ENCODE results near the gene PSMD13. TPM values are rescaled to one million over a fixed set of nuclear protein-coding genes. Genes with fewer than 3 reads are reported as not detected.

PSMD13 gene
- total RNA-seq, 1 experiment from 2014 or later: 92.7 TPM

DNA sequence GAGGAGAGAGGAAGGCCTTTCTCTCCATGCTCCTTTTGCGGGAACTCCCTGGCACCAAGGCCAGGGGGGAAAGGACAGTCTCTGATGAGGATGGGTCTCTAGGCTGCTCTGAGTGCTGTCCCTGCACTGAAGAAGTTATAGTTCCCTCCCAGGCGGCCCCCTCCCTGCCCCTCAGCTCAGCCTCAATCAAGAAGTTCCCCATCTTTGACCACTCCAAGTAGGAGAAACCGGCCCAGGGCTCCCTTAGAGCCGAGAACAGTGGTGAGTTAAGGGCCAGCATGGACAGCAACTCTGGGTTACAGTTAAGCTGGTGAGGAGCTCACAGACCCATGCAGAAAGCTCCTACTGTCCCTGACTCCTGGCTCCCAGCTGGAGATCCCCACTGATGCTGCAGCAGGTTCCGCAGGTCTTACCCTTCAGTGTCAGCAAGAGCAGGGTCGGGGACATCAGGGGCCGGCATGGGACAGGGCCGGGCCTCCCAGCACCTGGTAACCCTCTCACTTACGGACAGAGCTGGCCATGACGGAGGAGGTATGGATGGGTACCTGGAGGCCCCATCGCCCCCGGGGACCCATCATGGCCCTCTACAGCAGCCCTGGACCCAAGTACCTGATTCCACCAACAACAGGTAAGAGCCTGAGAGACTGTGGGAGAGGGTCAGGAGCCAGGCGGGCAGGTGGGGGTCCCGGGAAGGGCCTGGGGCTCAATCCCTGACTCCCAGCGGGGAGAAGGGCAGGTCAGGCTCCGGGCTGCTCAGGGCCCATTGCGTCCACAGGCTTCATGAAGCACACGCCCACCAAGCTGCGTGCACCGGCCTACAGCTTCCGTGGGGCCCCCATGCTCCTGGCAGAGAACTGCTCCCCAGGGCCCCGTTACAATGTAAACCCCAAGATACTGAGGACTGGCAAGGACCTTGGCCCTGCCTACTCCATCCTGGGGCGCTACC, 39.7 kb upstream of the PSMD13 start:
- H3K9me2 ChIP-seq (replicated peaks; ENCODE audit: insufficient read depth, low read length): no peaks in the 10 kb centered on the region
- no peaks in the 10 kb centered on the region for H3K36me3 ChIP-seq (ENCODE audit: insufficient read depth, low read length)
- H3K27ac ChIP-seq (ENCODE audit: low read length): no peak overlapping the region
- no peaks in the 10 kb centered on the region for H3K27me3 ChIP-seq (ENCODE audit: low read length)
- H3K4me1 ChIP-seq (ENCODE audit: low read length): no peaks in the 10 kb centered on the region
- H3K79me2 ChIP-seq (ENCODE audit: low read length): no peaks in the 10 kb centered on the region
- no peaks in the 10 kb centered on the region for H3K9me3 ChIP-seq (ENCODE audit: low read length)
- H2AFZ ChIP-seq (ENCODE audit: low read length): no peak overlapping the region
- H4K20me1 ChIP-seq (ENCODE audit: insufficient read depth, low read depth, low read length): no peaks in the 10 kb centered on the region
- no peak for DNase-seq
- H3K4me3 ChIP-seq (ENCODE audit: low read length): no peak overlapping the region
- H3K4me2 ChIP-seq (ENCODE audit: low read depth, low read length, poor library complexity, severe bottlenecking): no peak overlapping the region
- H3K9ac ChIP-seq (ENCODE audit: low read length): no peak overlapping the region

GRCh38 chr11:197741-198235, 39.0 kb upstream of the PSMD13 start:
- no peak for DNase-seq
- no peaks in the 10 kb centered on the region for H3K9me3 ChIP-seq (ENCODE audit: low read length)
- H3K9ac ChIP-seq (ENCODE audit: low read length): no peak overlapping the region
- no peak overlapping the region for H2AFZ ChIP-seq (ENCODE audit: low read length)
- no peaks in the 10 kb centered on the region for H3K36me3 ChIP-seq (ENCODE audit: insufficient read depth, low read length)
- H3K4me2 ChIP-seq (ENCODE audit: low read depth, low read length, poor library complexity, severe bottlenecking): no peak overlapping the region
- no peak overlapping the region for H3K27ac ChIP-seq (ENCODE audit: low read length)
- no peaks in the 10 kb centered on the region for H3K4me1 ChIP-seq (ENCODE audit: low read length)
- H3K27me3 ChIP-seq (ENCODE audit: low read length): no peaks in the 10 kb centered on the region
- H3K9me2 ChIP-seq (replicated peaks; ENCODE audit: insufficient read depth, low read length): no peaks in the 10 kb centered on the region
- no peak overlapping the region for H3K4me3 ChIP-seq (ENCODE audit: low read length)
- no peaks in the 10 kb centered on the region for H4K20me1 ChIP-seq (ENCODE audit: insufficient read depth, low read depth, low read length)
- H3K79me2 ChIP-seq (ENCODE audit: low read length): no peaks in the 10 kb centered on the region

GRCh38 chr11:198236-198806, 38.5 kb upstream of the PSMD13 start:
- Histone ChIP-seq H3K27me3 (ENCODE audit: low read length) (no peaks in the 10 kb centered on the region), H3K36me3 (ENCODE audit: insufficient read depth, low read length) (no peaks in the 10 kb centered on the region), H3K4me3 (ENCODE audit: low read length) (no peak overlapping the region), H2AFZ (ENCODE audit: low read length) (no peak overlapping the region), H3K79me2 (ENCODE audit: low read length) (no peaks in the 10 kb centered on the region), H3K9me2 (replicated peaks; ENCODE audit: insufficient read depth, low read length) (no peaks in the 10 kb centered on the region), H3K9ac (ENCODE audit: low read length) (no peak overlapping the region), H3K4me2 (ENCODE audit: low read depth, low read length, poor library complexity, severe bottlenecking) (no peak overlapping the region), H3K4me1 (ENCODE audit: low read length) (no peaks in the 10 kb centered on the region), H3K9me3 (ENCODE audit: low read length) (no peaks in the 10 kb centered on the region), H3K27ac (ENCODE audit: low read length) (no peak overlapping the region), H4K20me1 (ENCODE audit: insufficient read depth, low read depth, low read length) (no peaks in the 10 kb centered on the region)
- DNase-seq: no peak

GRCh38 chr11:199004-199581, 37.7 kb upstream of the PSMD13 start:
- H3K27me3 ChIP-seq (ENCODE audit: low read length): no peaks in the 10 kb centered on the region
- H3K36me3 ChIP-seq (ENCODE audit: insufficient read depth, low read length): no peaks in the 10 kb centered on the region
- no peaks in the 10 kb centered on the region for H3K4me1 ChIP-seq (ENCODE audit: low read length)
- H3K79me2 ChIP-seq (ENCODE audit: low read length): no peaks in the 10 kb centered on the region
- no peaks in the 10 kb centered on the region for H3K9me3 ChIP-seq (ENCODE audit: low read length)
- no peaks in the 10 kb centered on the region for H4K20me1 ChIP-seq (ENCODE audit: insufficient read depth, low read depth, low read length)
- no peak overlapping the region for H3K4me2 ChIP-seq (ENCODE audit: low read depth, low read length, poor library complexity, severe bottlenecking)
- H2AFZ ChIP-seq (ENCODE audit: low read length): no peak overlapping the region
- no peak for DNase-seq
- H3K9ac ChIP-seq (ENCODE audit: low read length): no peak overlapping the region
- no peaks in the 10 kb centered on the region for H3K9me2 ChIP-seq (replicated peaks; ENCODE audit: insufficient read depth, low read length)
- H3K27ac ChIP-seq (ENCODE audit: low read length): no peak overlapping the region
- no peak overlapping the region for H3K4me3 ChIP-seq (ENCODE audit: low read length)

GRCh38 chr11:199782-200181, 37.0 kb upstream of the PSMD13 start:
- H3K4me3 ChIP-seq (ENCODE audit: low read length): no peak overlapping the region
- DNase-seq: no peak
- H3K9me2 ChIP-seq (replicated peaks; ENCODE audit: insufficient read depth, low read length): no peaks in the 10 kb centered on the region
- H3K27me3 ChIP-seq (ENCODE audit: low read length): no peaks in the 10 kb centered on the region
- H3K36me3 ChIP-seq (ENCODE audit: insufficient read depth, low read length): no peaks in the 10 kb centered on the region
- no peak overlapping the region for H3K27ac ChIP-seq (ENCODE audit: low read length)
- H3K9ac ChIP-seq (ENCODE audit: low read length): no peak overlapping the region
- no peak overlapping the region for H3K4me2 ChIP-seq (ENCODE audit: low read depth, low read length, poor library complexity, severe bottlenecking)
- no peaks in the 10 kb centered on the region for H3K4me1 ChIP-seq (ENCODE audit: low read length)
- no peaks in the 10 kb centered on the region for H3K79me2 ChIP-seq (ENCODE audit: low read length)
- no peak overlapping the region for H2AFZ ChIP-seq (ENCODE audit: low read length)
- no peaks in the 10 kb centered on the region for H4K20me1 ChIP-seq (ENCODE audit: insufficient read depth, low read depth, low read length)
- no peaks in the 10 kb centered on the region for H3K9me3 ChIP-seq (ENCODE audit: low read length)

DNA sequence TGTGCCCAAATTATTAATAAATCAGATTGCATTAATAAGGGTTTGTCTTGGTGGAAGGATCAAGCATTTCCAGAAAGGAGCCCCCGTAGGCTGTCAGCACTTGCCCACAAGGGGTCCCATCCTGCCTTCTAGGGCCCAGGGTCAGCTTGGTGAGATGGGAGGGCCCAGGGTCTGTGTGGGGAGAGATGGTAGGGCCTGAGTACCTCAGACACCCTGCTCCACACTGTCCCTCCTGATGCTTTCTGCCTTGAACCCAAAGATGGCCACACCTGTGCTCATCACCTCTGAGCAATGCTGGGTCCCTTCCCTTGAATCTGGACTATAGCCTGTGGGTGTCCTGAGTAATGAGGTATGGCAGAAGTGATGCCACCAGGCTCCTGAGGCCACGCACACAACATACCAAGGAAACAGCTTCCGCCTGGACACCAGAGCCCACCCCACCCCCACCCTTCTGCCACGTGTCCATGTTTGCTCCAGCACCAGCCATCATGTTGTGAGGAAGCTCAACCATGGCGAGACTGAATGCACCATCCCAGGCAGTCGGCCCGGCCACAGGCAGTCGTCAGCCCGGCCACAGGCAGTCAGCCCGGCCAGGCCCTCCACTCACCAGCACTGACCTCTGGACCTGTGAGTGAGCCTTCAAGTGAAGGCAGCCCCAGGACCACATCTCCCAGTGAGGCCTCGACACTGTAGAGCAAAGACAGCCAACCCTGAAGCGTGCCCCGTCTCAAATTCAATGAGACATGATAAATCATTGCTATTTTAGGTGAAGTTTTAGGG, 36.4 kb upstream of the PSMD13 start:
- Histone ChIP-seq H3K4me1 (ENCODE audit: low read length) (no peaks in the 10 kb centered on the region), H3K79me2 (ENCODE audit: low read length) (peaks cover 1% of the 10 kb centered on the region; the same call in 1 of the 2 replicates), H3K4me2 (ENCODE audit: low read depth, low read length, poor library complexity, severe bottlenecking) (no peak overlapping the region), H2AFZ (ENCODE audit: low read length) (no peak overlapping the region), H3K27ac (ENCODE audit: low read length) (no peak overlapping the region), H4K20me1 (ENCODE audit: insufficient read depth, low read depth, low read length) (peaks cover 4% of the 10 kb centered on the region; the same call in 1 of the 2 replicates), H3K9me2 (replicated peaks; ENCODE audit: insufficient read depth, low read length) (no peaks in the 10 kb centered on the region), H3K36me3 (ENCODE audit: insufficient read depth, low read length) (peaks cover 3% of the 10 kb centered on the region), H3K9ac (ENCODE audit: low read length) (no peak overlapping the region), H3K9me3 (ENCODE audit: low read length) (no peaks in the 10 kb centered on the region), H3K27me3 (ENCODE audit: low read length) (no peaks in the 10 kb centered on the region), H3K4me3 (ENCODE audit: low read length) (no peak overlapping the region)
- DNase-seq: no peak

GRCh38 chr11:201966-202365, 34.8 kb upstream of the PSMD13 start:
- Histone ChIP-seq H3K9me2 (replicated peaks; ENCODE audit: insufficient read depth, low read length) (no peaks in the 10 kb centered on the region), H4K20me1 (ENCODE audit: insufficient read depth, low read depth, low read length) (peaks cover 15% of the 10 kb centered on the region), H2AFZ (ENCODE audit: low read length) (no peak overlapping the region), H3K27me3 (ENCODE audit: low read length) (no peaks in the 10 kb centered on the region), H3K36me3 (ENCODE audit: insufficient read depth, low read length) (peaks cover 4% of the 10 kb centered on the region), H3K9me3 (ENCODE audit: low read length) (no peaks in the 10 kb centered on the region), H3K9ac (ENCODE audit: low read length) (no peak overlapping the region), H3K27ac (ENCODE audit: low read length) (no peak overlapping the region), H3K79me2 (ENCODE audit: low read length) (peaks cover 17% of the 10 kb centered on the region), H3K4me1 (ENCODE audit: low read length) (peaks cover 9% of the 10 kb centered on the region), H3K4me3 (ENCODE audit: low read length) (no peak overlapping the region), H3K4me2 (ENCODE audit: low read depth, low read length, poor library complexity, severe bottlenecking) (no peak overlapping the region)
- DNase-seq: no peak
